ENCODE data around the gene DAP3.

DNA sequence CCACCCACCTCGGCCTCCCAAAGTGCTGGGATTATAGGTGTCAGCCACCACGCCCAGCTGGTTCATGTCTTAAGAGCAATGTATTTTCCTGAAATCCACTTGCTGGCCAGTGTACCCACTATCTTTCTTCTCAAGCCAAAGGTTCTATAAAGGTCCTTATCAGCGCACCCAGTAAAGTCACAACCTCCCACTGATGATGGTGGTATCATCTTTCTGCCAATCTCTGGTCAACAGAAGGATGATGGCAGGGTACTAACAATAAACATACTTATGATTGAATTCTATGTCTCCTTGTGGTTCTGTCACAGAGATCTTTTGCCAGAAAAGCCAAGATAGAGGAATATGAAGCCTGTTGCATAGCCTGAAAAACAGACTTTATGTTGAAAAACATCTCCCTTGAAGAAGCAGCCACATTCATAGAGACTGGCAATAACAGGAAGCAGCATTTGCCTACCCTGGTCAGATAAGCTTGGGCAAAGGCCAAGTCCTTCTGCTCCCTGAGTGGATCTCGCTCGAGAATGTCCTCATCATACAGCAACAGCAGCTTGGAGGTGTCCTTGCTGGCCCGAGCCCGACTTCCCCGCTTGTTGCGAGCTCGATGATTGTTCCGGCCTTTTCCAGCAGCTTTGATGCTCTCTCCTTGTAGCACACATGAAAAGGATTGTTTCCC lies 73.0 kb downstream of the DAP3 start:
- TF ChIP-seq ZBTB20 (CRISPR knock-in tag; IDR thresholded peaks at IDR 0.05; ENCODE audit: borderline replicate concordance, low read depth) (no peak), MLLT10 (CRISPR knock-in tag; IDR thresholded peaks at IDR 0.05) (no peak), MTA1 (CRISPR knock-in tag; IDR thresholded peaks at IDR 0.05; ENCODE audit: borderline replicate concordance) (no peak), MXD4 (CRISPR knock-in tag; IDR thresholded peaks at IDR 0.05) (no peak)
- TF ChIP-seq, protein P1, sequence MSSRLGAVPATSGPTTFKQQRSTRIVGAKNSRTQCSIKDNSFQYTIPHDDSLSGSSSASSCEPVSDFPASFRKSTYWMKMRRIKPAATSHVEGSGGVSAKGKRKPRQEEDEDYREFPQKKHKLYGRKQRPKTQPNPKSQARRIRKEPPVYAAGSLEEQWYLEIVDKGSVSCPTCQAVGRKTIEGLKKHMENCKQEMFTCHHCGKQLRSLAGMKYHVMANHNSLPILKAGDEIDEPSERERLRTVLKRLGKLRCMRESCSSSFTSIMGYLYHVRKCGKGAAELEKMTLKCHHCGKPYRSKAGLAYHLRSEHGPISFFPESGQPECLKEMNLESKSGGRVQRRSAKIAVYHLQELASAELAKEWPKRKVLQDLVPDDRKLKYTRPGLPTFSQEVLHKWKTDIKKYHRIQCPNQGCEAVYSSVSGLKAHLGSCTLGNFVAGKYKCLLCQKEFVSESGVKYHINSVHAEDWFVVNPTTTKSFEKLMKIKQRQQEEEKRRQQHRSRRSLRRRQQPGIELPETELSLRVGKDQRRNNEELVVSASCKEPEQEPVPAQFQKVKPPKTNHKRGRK (CRISPR knock-in tag; IDR thresholded peaks at IDR 0.05), result no peak
